HEK293 (cell line): ENCODE data around the gene ACTR3C.
A peak's percentile ranks its signal among the peaks of the same experiment; 100 is the strongest.

Experiments used
- BCL11B ChIP-seq: fragments of 450-650 bp; formaldehyde crosslinking; IDR thresholded peaks from 2 replicates; pipeline ENCODE4 v1.5.1; 2016; ENCODE audit warnings: low read depth, missing biosample characterization, missing genetic modification characterization
- GLIS1 ChIP-seq: fragments of 450-650 bp; formaldehyde crosslinking; IDR thresholded peaks from 2 replicates; pipeline ENCODE4 v1.5.1; 2016; ENCODE audit warnings: missing biosample characterization, missing genetic modification characterization
- KLF16 ChIP-seq: fragments of 450-650 bp; formaldehyde crosslinking; IDR thresholded peaks from 2 replicates; pipeline ENCODE4 v1.5.1; 2017; ENCODE audit warnings: missing biosample characterization, missing genetic modification characterization
- MEIS1 ChIP-seq: sonication (generic); formaldehyde crosslinking; IDR thresholded peaks from 2 replicates; pipeline ENCODE4 v1.8.1; 2022; ENCODE audit warnings: missing genetic modification reagents, mild to moderate bottlenecking, borderline replicate concordance
- SETDB1 ChIP-seq: IDR thresholded peaks from one replicate; pipeline ENCODE4 v1.6.1; 2017; ENCODE audit warnings: mild to moderate bottlenecking, low read length, moderate library complexity, mixed read lengths; ENCODE audit not compliant: insufficient read length
- SP2 ChIP-seq: fragments of 450-650 bp; formaldehyde crosslinking; IDR thresholded peaks from 2 replicates; pipeline ENCODE4 v1.5.1; 2016; ENCODE audit warnings: missing biosample characterization, missing genetic modification characterization
- SP7 ChIP-seq: fragments of 450-650 bp; formaldehyde crosslinking; IDR thresholded peaks from 2 replicates; pipeline ENCODE4 v1.5.1; 2016; ENCODE audit warnings: missing biosample characterization, missing genetic modification characterization
- ZFP41 ChIP-seq: fragments of 450-650 bp; formaldehyde crosslinking; IDR thresholded peaks from 2 replicates; pipeline ENCODE4 v1.5.1; 2016; ENCODE audit warnings: missing biosample characterization, missing genetic modification characterization, borderline replicate concordance
- ZIC2 ChIP-seq: fragments of 450-650 bp; formaldehyde crosslinking; IDR thresholded peaks from 2 replicates; pipeline ENCODE4 v1.5.1; 2016; ENCODE audit warnings: missing biosample characterization, missing genetic modification characterization
- ZNF114 ChIP-seq: fragments of 450-650 bp; formaldehyde crosslinking; IDR thresholded peaks from 2 replicates; pipeline ENCODE4 v1.5.0; 2017; ENCODE audit warnings: missing biosample characterization, missing genetic modification characterization
- ZNF133 ChIP-seq: fragments of 450-650 bp; formaldehyde crosslinking; IDR thresholded peaks from 2 replicates; pipeline ENCODE4 v1.5.1; 2016; ENCODE audit warnings: missing biosample characterization, missing genetic modification characterization
- ZNF138 ChIP-seq: fragments of 450-650 bp; formaldehyde crosslinking; IDR thresholded peaks from 2 replicates; pipeline ENCODE4 v1.5.1; 2016; ENCODE audit warnings: missing biosample characterization, missing genetic modification characterization, borderline replicate concordance
- ZNF169 ChIP-seq: fragments of 450-650 bp; formaldehyde crosslinking; IDR thresholded peaks from 2 replicates; pipeline ENCODE4 v1.5.1; 2016; ENCODE audit warnings: missing biosample characterization, missing genetic modification characterization
- ZNF248 ChIP-seq: fragments of 450-650 bp; formaldehyde crosslinking; IDR thresholded peaks from 2 replicates; pipeline ENCODE4 v1.5.1; 2017; ENCODE audit warnings: missing biosample characterization, missing genetic modification characterization
- ZNF292 ChIP-seq: fragments of 450-650 bp; formaldehyde crosslinking; IDR thresholded peaks from 2 replicates; pipeline ENCODE4 v1.5.1; 2016; ENCODE audit warnings: low read depth, missing biosample characterization, missing genetic modification characterization, borderline replicate concordance
- ZNF341 ChIP-seq: fragments of 450-650 bp; formaldehyde crosslinking; IDR thresholded peaks from 2 replicates; pipeline ENCODE4; 2016; ENCODE audit warnings: low read depth, missing biosample characterization, missing genetic modification characterization
- ZNF571 ChIP-seq: fragments of 450-650 bp; formaldehyde crosslinking; IDR thresholded peaks from 2 replicates; pipeline ENCODE4 v1.5.0; 2017; ENCODE audit warnings: missing biosample characterization, missing genetic modification characterization
- ZNF670 ChIP-seq: fragments of 450-650 bp; formaldehyde crosslinking; IDR thresholded peaks from 2 replicates; pipeline ENCODE4 v1.5.1; 2016; ENCODE audit warnings: missing biosample characterization, missing genetic modification characterization, low read depth
- ZNF677 ChIP-seq: fragments of 450-650 bp; IDR thresholded peaks from 2 replicates; pipeline ENCODE4 v1.5.0; 2018; ENCODE audit warnings: missing biosample characterization, mild to moderate bottlenecking, missing genetic modification characterization, moderate library complexity
- ZNF707 ChIP-seq: fragments of 450-650 bp; formaldehyde crosslinking; IDR thresholded peaks from 2 replicates; pipeline ENCODE4 v1.5.1; 2016; ENCODE audit warnings: missing biosample characterization, missing genetic modification characterization
- ZNF777 ChIP-seq: fragments of 450-650 bp; formaldehyde crosslinking; IDR thresholded peaks from 2 replicates; pipeline ENCODE4 v1.5.1; 2017; ENCODE audit warnings: missing biosample characterization, missing genetic modification characterization, borderline replicate concordance
- ZNF791 ChIP-seq: fragments of 450-650 bp; formaldehyde crosslinking; IDR thresholded peaks from 2 replicates; pipeline ENCODE4 v1.5.1; 2016; ENCODE audit warnings: missing biosample characterization, missing genetic modification characterization
- TF ChIP-seq, protein P1 (sequence below): fragments of 450-650 bp; formaldehyde crosslinking; IDR thresholded peaks from 2 replicates; pipeline ENCODE4 v1.5.1; 2016; ENCODE audit warnings: missing biosample characterization, missing genetic modification characterization
- TF ChIP-seq, protein P2 (sequence below): fragments of 450-650 bp; formaldehyde crosslinking; IDR thresholded peaks from 2 replicates; pipeline ENCODE4 v1.5.1; 2016; ENCODE audit warnings: missing biosample characterization, missing genetic modification characterization
- TF ChIP-seq, protein P3 (sequence below): fragments of 450-650 bp; formaldehyde crosslinking; IDR thresholded peaks from 2 replicates; pipeline ENCODE4; 2016; ENCODE audit warnings: missing biosample characterization, missing genetic modification characterization
- TF ChIP-seq, protein P4 (sequence below): fragments of 450-650 bp; formaldehyde crosslinking; IDR thresholded peaks from 2 replicates; pipeline ENCODE4 v1.5.1; 2016; ENCODE audit warnings: missing biosample characterization, missing genetic modification characterization
- TF ChIP-seq, protein P5 (sequence below): fragments of 450-650 bp; formaldehyde crosslinking; conservative IDR thresholded peaks from 2 replicates; pipeline ENCODE4 v1.5.1; 2016; ENCODE audit warnings: low read depth, missing biosample characterization, missing genetic modification characterization
- TF ChIP-seq, protein P6 (sequence below): sonication (generic); formaldehyde crosslinking; IDR thresholded peaks from 2 replicates; pipeline ENCODE4 v1.8.1; 2022; ENCODE audit warnings: mild to moderate bottlenecking, moderate library complexity, missing genetic modification reagents

Gene ACTR3C

DNA sequence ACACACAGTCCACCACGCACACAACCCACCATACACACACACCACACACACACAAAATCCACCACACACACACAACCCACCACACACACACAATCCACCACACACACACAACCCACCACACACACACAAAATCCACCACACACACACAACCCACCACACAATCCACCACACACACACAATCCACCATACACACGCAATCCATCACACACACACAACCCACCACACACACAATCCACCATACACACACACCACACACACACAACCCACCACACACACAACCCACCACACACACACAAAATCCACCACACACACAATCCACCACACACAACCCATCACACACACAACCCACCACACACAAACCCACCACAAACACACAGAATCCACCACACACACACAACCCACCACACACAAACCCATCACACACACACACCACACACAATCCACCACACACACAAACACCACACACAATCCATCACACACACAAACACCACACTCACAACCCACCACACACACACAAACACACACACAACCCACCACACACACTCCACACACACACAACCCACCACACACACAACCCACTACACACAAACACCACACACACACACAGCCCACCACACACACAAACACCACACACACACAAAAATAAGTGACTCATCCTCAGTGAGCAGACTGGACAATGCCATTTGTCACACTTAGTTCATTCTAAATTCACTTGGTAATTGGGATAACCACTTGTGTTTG lies 36.4 kb upstream of the ACTR3C start (continued):
- TF ChIP-seq ZNF670 (tag by site-specific recombination) (no peak; the same call in 1 of the 2 replicates), SP2 (tag by site-specific recombination) (no peak), KLF16 (tag by site-specific recombination) (no peak), GLIS1 (tag by site-specific recombination) (peak; percentile 83), ZNF341 (no peak), ZNF791 (tag by site-specific recombination) (no peak), ZNF248 (tag by site-specific recombination) (no peak), ZNF571 (tag by site-specific recombination) (no peak), ZNF677 (tag by site-specific recombination) (no peak), ZIC2 (tag by site-specific recombination) (no peak), BCL11B (tag by site-specific recombination) (peak; percentile 81), ZNF133 (tag by site-specific recombination) (no peak), SP7 (peak; percentile 20; the same call in 1 of the 2 replicates), ZNF707 (tag by site-specific recombination) (peak; percentile 53; the same call in 1 of the 2 replicates), ZFP41 (tag by site-specific recombination) (no peak), ZNF169 (tag by site-specific recombination) (no peak), ZNF114 (no peak), ZNF292 (tag by site-specific recombination) (peak; percentile 47; the same call in 1 of the 2 replicates), MEIS1 (CRISPR knock-in tag) (no peak), ZNF138 (tag by site-specific recombination) (no peak), ZNF777 (tag by site-specific recombination) (no peak), SETDB1 (no peak)
- TF ChIP-seq, protein P1, sequence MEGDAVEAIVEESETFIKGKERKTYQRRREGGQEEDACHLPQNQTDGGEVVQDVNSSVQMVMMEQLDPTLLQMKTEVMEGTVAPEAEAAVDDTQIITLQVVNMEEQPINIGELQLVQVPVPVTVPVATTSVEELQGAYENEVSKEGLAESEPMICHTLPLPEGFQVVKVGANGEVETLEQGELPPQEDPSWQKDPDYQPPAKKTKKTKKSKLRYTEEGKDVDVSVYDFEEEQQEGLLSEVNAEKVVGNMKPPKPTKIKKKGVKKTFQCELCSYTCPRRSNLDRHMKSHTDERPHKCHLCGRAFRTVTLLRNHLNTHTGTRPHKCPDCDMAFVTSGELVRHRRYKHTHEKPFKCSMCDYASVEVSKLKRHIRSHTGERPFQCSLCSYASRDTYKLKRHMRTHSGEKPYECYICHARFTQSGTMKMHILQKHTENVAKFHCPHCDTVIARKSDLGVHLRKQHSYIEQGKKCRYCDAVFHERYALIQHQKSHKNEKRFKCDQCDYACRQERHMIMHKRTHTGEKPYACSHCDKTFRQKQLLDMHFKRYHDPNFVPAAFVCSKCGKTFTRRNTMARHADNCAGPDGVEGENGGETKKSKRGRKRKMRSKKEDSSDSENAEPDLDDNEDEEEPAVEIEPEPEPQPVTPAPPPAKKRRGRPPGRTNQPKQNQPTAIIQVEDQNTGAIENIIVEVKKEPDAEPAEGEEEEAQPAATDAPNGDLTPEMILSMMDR (tag by site-specific recombination) = no peak
- TF ChIP-seq, protein P2, sequence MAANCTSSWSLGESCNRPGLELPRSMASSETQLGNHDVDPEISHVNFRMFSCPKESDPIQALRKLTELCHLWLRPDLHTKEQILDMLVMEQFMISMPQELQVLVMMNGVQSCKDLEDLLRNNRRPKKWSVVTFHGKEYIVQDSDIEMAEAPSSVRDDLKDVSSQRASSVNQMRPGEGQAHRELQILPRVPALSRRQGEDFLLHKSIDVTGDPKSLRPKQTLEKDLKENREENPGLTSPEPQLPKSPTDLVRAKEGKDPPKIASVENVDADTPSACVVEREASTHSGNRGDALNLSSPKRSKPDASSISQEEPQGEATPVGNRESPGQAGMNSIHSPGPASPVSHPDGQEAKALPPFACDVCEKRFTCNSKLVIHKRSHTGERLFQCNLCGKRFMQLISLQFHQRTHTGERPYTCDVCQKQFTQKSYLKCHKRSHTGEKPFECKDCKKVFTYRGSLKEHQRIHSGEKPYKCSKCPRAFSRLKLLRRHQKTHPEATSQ (tag by site-specific recombination) = peak; percentile 68; the same call in 1 of the 2 replicates
- TF ChIP-seq, protein P3, sequence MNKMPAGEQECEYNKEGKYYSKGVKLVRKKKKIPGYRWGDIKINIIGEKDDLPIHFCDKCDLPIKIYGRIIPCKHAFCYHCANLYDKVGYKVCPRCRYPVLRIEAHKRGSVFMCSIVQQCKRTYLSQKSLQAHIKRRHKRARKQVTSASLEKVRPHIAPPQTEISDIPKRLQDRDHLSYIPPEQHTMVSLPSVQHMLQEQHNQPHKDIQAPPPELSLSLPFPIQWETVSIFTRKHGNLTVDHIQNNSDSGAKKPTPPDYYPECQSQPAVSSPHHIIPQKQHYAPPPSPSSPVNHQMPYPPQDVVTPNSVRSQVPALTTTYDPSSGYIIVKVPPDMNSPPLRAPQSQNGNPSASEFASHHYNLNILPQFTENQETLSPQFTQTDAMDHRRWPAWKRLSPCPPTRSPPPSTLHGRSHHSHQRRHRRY (tag by site-specific recombination) = no peak
- TF ChIP-seq, protein P4, sequence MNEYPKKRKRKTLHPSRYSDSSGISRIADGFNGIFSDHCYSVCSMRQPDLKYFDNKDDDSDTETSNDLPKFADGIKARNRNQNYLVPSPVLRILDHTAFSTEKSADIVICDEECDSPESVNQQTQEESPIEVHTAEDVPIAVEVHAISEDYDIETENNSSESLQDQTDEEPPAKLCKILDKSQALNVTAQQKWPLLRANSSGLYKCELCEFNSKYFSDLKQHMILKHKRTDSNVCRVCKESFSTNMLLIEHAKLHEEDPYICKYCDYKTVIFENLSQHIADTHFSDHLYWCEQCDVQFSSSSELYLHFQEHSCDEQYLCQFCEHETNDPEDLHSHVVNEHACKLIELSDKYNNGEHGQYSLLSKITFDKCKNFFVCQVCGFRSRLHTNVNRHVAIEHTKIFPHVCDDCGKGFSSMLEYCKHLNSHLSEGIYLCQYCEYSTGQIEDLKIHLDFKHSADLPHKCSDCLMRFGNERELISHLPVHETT = peak; percentile 99
- TF ChIP-seq, protein P5, sequence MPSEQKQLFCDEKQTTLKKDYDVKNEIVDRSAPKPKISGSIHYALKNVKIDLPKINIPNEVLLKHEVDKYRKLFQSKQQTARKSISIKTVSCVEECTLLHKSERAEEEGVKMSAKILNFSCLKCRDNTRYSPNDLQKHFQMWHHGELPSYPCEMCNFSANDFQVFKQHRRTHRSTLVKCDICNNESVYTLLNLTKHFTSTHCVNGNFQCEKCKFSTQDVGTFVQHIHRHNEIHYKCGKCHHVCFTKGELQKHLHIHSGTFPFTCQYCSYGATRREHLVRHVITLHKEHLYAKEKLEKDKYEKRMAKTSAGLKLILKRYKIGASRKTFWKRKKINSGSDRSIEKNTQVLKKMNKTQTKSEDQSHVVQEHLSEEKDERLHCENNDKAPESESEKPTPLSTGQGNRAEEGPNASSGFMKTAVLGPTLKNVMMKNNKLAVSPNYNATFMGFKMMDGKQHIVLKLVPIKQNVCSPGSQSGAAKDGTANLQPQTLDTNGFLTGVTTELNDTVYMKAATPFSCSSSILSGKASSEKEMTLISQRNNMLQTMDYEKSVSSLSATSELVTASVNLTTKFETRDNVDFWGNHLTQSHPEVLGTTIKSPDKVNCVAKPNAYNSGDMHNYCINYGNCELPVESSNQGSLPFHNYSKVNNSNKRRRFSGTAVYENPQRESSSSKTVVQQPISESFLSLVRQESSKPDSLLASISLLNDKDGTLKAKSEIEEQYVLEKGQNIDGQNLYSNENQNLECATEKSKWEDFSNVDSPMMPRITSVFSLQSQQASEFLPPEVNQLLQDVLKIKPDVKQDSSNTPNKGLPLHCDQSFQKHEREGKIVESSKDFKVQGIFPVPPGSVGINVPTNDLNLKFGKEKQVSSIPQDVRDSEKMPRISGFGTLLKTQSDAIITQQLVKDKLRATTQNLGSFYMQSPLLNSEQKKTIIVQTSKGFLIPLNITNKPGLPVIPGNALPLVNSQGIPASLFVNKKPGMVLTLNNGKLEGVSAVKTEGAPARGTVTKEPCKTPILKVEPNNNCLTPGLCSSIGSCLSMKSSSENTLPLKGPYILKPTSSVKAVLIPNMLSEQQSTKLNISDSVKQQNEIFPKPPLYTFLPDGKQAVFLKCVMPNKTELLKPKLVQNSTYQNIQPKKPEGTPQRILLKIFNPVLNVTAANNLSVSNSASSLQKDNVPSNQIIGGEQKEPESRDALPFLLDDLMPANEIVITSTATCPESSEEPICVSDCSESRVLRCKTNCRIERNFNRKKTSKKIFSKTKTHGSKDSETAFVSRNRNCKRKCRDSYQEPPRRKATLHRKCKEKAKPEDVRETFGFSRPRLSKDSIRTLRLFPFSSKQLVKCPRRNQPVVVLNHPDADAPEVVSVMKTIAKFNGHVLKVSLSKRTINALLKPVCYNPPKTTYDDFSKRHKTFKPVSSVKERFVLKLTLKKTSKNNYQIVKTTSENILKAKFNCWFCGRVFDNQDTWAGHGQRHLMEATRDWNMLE (tag by site-specific recombination) = no peak
- TF ChIP-seq, protein P6, sequence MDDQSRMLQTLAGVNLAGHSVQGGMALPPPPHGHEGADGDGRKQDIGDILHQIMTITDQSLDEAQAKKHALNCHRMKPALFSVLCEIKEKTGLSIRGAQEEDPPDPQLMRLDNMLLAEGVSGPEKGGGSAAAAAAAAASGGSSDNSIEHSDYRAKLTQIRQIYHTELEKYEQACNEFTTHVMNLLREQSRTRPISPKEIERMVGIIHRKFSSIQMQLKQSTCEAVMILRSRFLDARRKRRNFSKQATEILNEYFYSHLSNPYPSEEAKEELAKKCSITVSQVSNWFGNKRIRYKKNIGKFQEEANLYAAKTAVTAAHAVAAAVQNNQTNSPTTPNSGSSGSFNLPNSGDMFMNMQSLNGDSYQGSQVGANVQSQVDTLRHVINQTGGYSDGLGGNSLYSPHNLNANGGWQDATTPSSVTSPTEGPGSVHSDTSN (CRISPR knock-in tag) = no peak
